IMR-90 (cell line): ENCODE results near the gene CEP83. TPM values are rescaled to one million over a fixed set of nuclear protein-coding genes. Genes with fewer than 3 reads are reported as not detected.
"Not testable (repeated sequence)": the region's sequence is repeated elsewhere in the genome, so short reads cannot be mapped to it uniquely, and the experiment has no call there.

Source experiments
- ATAC-seq: fragments of 200-7000 bp; cut with Tn5 transposase; 2 replicates; pipeline ENCODE4 v1.9.1; 2020; ENCODE audit warnings: low read depth, mild to moderate bottlenecking, moderate library complexity
- BruUV-seq: library from RNA; stranded (reverse); fragments of 400-500 nt; replicated peaks from 2 replicates; lab custom pipeline; 2021; lab: Mats Ljungman, UMichigan
- CTCF ChIA-PET: fragments of 300-600 bp; formaldehyde crosslinking; extraction: SDS; loops from one replicate; lab custom pipeline; 2021; ENCODE audit warnings: antibody characterized with exemption; lab: Yijun Ruan, JAX
- POLR2A ChIA-PET: fragments of 300-600 bp; sonication (Branson Sonifier 250); formaldehyde crosslinking; loops from one replicate; lab custom pipeline; 2022; ENCODE audit warnings: antibody characterized with exemption; ENCODE audit not compliant: unreplicated experiment; lab: Charles Lee
- DNase-seq: peaks from one replicate; pipeline ENCODE4 v3.0.0; 2013
- H2AFZ ChIP-seq: replicated peaks from 2 replicates; pipeline ENCODE3; 2013; ENCODE audit warnings: low read length, mild to moderate bottlenecking; ENCODE audit not compliant: poor library complexity
- H2AK5ac ChIP-seq: 2 replicates; pipeline ENCODE4 v1.6.1; 2013; ENCODE audit warnings: low read depth, low read length, inconsistent platforms
- H2AK9ac ChIP-seq: replicated peaks from 2 replicates; pipeline ENCODE3; 2013; ENCODE audit warnings: mild to moderate bottlenecking, low read depth, low read length, moderate library complexity; ENCODE audit not compliant: poor library complexity
- H2BK120ac ChIP-seq: 2 replicates; pipeline ENCODE4 v1.6.1; 2013; ENCODE audit warnings: low read depth, low read length, inconsistent platforms
- H2BK15ac ChIP-seq: 3 replicates; pipeline ENCODE4 v1.6.1; 2013; ENCODE audit warnings: low read depth, low read length, inconsistent platforms
- H2BK20ac ChIP-seq: 2 replicates; pipeline ENCODE4 v1.6.1; 2013; ENCODE audit warnings: low read depth, mild to moderate bottlenecking, inconsistent platforms, low read length, moderate library complexity
- H2BK5ac ChIP-seq: 2 replicates; pipeline ENCODE4 v1.6.1; 2013; ENCODE audit warnings: mild to moderate bottlenecking, low read depth, low read length, inconsistent platforms; ENCODE audit not compliant: poor library complexity, severe bottlenecking
- H3K14ac ChIP-seq: replicated peaks from 2 replicates; pipeline ENCODE4 v1.6.1; 2013; ENCODE audit warnings: low read depth, low read length, inconsistent platforms
- H3K18ac ChIP-seq: 2 replicates; pipeline ENCODE4 v1.6.1; 2013; ENCODE audit warnings: low read depth, low read length, control low read depth
- H3K23ac ChIP-seq: 2 replicates; pipeline ENCODE4 v1.6.1; 2013; ENCODE audit warnings: low read depth, low read length, inconsistent platforms
- H3K27ac ChIP-seq: 2 replicates; pipeline ENCODE4 v1.5.1; 2013; ENCODE audit warnings: mild to moderate bottlenecking, control low read depth, low read length; ENCODE audit not compliant: insufficient read depth
- H3K27me3 ChIP-seq: 2 replicates; pipeline ENCODE4 v1.6.1; 2013; ENCODE audit warnings: low read length; ENCODE audit not compliant: control insufficient read depth, insufficient read depth
- H3K36me3 ChIP-seq: 2 replicates; pipeline ENCODE4 v1.6.1; 2013; ENCODE audit warnings: low read length, mixed read lengths; ENCODE audit not compliant: control insufficient read depth, insufficient read depth
- H3K4ac ChIP-seq: 2 replicates; pipeline ENCODE4 v1.6.1; 2013; ENCODE audit warnings: low read depth, low read length, inconsistent platforms
- H3K4me1 ChIP-seq: 2 replicates; pipeline ENCODE4 v1.6.1; 2013; ENCODE audit warnings: low read length, mixed read lengths; ENCODE audit not compliant: control insufficient read depth, insufficient read depth
- H3K4me2 ChIP-seq: 2 replicates; pipeline ENCODE4 v1.6.1; 2013; ENCODE audit warnings: low read depth, mild to moderate bottlenecking, control low read depth, low read length, moderate library complexity
- H3K4me3 ChIP-seq: 2 replicates; pipeline ENCODE4 v1.5.1; 2013; ENCODE audit warnings: low read depth, mild to moderate bottlenecking, control low read depth, low read length, moderate library complexity; ENCODE audit not compliant: insufficient read depth
- H3K56ac ChIP-seq: 2 replicates; pipeline ENCODE4 v1.6.1; 2013; ENCODE audit warnings: low read length, inconsistent platforms; ENCODE audit not compliant: insufficient read depth; ENCODE audit errors: extremely low read depth
- H3K79me1 ChIP-seq, 2 experiments: 2 replicates each; pipeline ENCODE4 v1.6.1; 2013; ENCODE audit warnings: low read length in 2 of 2, inconsistent platforms in 1 of 2, low read depth in 1 of 2
- H3K9ac ChIP-seq: 2 replicates; pipeline ENCODE4 v1.6.1; 2013; ENCODE audit warnings: low read depth, low read length, control low read depth
- H3K9me1 ChIP-seq: 2 replicates; pipeline ENCODE4 v1.6.1; 2013; ENCODE audit warnings: low read length, inconsistent platforms; ENCODE audit not compliant: insufficient read depth
- H3K9me3 ChIP-seq: 2 replicates; pipeline ENCODE4 v1.6.1; 2013; ENCODE audit warnings: low read length; ENCODE audit not compliant: control insufficient read depth, insufficient read depth
- H4K20me1 ChIP-seq: 2 replicates; pipeline ENCODE4 v1.6.1; 2013; ENCODE audit warnings: low read length, inconsistent platforms; ENCODE audit not compliant: insufficient read depth
- H4K5ac ChIP-seq: 2 replicates; pipeline ENCODE4 v1.6.1; 2013; ENCODE audit warnings: mild to moderate bottlenecking, low read depth, low read length, control low read depth
- H4K8ac ChIP-seq, 2 experiments: 2 replicates each; pipeline ENCODE4 v1.6.1; 2013; ENCODE audit warnings: low read depth in 2 of 2, low read length in 2 of 2, control low read depth in 1 of 2, inconsistent platforms in 1 of 2
- H4K91ac ChIP-seq: 2 replicates; pipeline ENCODE4 v1.6.1; 2013; ENCODE audit warnings: low read depth, low read length, inconsistent platforms; ENCODE audit not compliant: insufficient read depth
- WGBS, 2 experiments: methylation state at CpG; one replicate each; pipeline versions ENCODE4 v1.1.5 to v1.1.7; 2013; ENCODE audit warnings: missing lambda C conversion rate in 2 of 2; ENCODE audit not compliant: insufficient read length in 1 of 2; ENCODE audit errors: extremely low coverage in 2 of 2; 5-methylcytosine and 5-hydroxymethylcytosine counted together
- dilution Hi-C: fragments of 300-500 bp; cut with HindIII; formaldehyde crosslinking; loops from one replicate; pipeline ENCODE4 v1.14.3; 2018; ENCODE audit warnings: low sequenced_read_pairs; ENCODE audit not compliant: unreplicated experiment
- in situ Hi-C: fragments of 300-500 bp; cut with MboI; formaldehyde crosslinking; loops from 3 replicates; pipeline ENCODE4 v1.14.3; 2019; ENCODE audit warnings: low sequenced_read_pairs, inconsistent platforms, mixed read lengths
- intact Hi-C: fragments of 100-400 bp; cut with micrococcal nuclease; formaldehyde crosslinking; loops from 2 replicates; pipeline ENCODE4 v1.10.0; 2022
- polyA plus RNA-seq, 3 experiments: library from polyadenylated mRNA; depleted of rRNA; stranded (reverse); fragments of >200 nt; gene quantifications; 2 replicates each; pipeline ENCODE4 v1.2.3, GENCODE V29; 2012; ENCODE audit warnings: low replicate concordance in 1 of 3
- total RNA-seq: library from RNA; depleted of rRNA; stranded (reverse); fragments of >200 nt; gene quantifications from 2 replicates; pipeline ENCODE4 v1.2.3, GENCODE V29; 2012

CEP83 gene
- total and polyA plus RNA-seq, 2 of the 4 experiments (the other 2 are of a cell fraction) = 3.9 to 8.9 TPM

DNA sequence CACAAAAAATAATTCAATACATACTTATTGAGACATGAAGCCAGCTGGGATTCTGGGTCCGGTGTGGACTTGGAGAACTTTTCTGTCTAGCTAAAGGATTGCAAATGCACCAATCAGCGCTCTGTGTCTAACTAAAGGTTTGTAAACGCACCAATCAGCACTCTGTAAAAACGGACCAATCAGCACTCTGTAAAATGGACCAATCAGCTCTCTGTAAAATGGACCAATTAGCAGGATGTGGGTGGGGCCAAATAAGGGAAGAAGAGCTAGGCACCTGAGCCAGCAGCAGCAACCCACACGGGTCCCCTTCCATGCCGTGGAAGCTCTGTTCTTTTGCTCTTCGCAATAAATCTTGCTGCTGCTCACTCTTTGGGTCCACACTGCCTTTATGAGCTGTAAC is 5.3 kb downstream of the CEP83 start:
- dilution Hi-C loops, POLR2A ChIA-PET: not testable (repeated sequence)
- no CpG with 5 or more reads among the region's 7 CpGs for WGBS, 2 experiments

More for the DNA sequence above, 5.3 kb downstream of the CEP83 start:
- H3K23ac ChIP-seq, H2BK5ac ChIP-seq, H3K27ac ChIP-seq, H2BK15ac ChIP-seq, H4K91ac ChIP-seq, H3K9me3 ChIP-seq, CTCF ChIA-PET, H2AK5ac ChIP-seq, H3K4me3 ChIP-seq, H2BK120ac ChIP-seq, H3K36me3 ChIP-seq, H3K14ac ChIP-seq, ATAC-seq, BruUV-seq, intact Hi-C loops, H3K18ac ChIP-seq, H3K27me3 ChIP-seq, H2AFZ ChIP-seq, H2BK20ac ChIP-seq, DNase-seq, H3K4me2 ChIP-seq, H4K5ac ChIP-seq, H3K9me1 ChIP-seq, H4K20me1 ChIP-seq, H3K56ac ChIP-seq, in situ Hi-C loops, H3K4ac ChIP-seq, H2AK9ac ChIP-seq, H3K4me1 ChIP-seq, H3K9ac ChIP-seq, H4K8ac ChIP-seq: not testable (repeated sequence)
- peaks cover 2 to 12% of the 10 kb centered on the region in 2 experiments for H3K79me1 ChIP-seq
